OCI-LY1 (cell line): ENCODE measurements around the gene MET.

ENCODE experiments used
- EZH2 ChIP-seq: fragments of 200-600 bp; sonication (generic), shearing (Covaris generic); IDR thresholded peaks from 2 replicates; pipeline ENCODE4 v1.8.0; 2017; ENCODE audit warnings: borderline replicate concordance, mixed run types, mild to moderate bottlenecking, antibody characterized with exemption, low read length, moderate library complexity, mixed read lengths
- TF ChIP-seq, protein P1 (sequence below): fragments of 200-600 bp; sonication (generic), shearing (Covaris generic); IDR thresholded peaks from 2 replicates; pipeline ENCODE4 v1.5.1; 2017; ENCODE audit warnings: mild to moderate bottlenecking, antibody characterized with exemption, low read length, moderate library complexity, mixed read lengths

GRCh38 chr7:116705419-116705818 is 33.4 kb downstream of the MET start:
- TF ChIP-seq, protein P1, sequence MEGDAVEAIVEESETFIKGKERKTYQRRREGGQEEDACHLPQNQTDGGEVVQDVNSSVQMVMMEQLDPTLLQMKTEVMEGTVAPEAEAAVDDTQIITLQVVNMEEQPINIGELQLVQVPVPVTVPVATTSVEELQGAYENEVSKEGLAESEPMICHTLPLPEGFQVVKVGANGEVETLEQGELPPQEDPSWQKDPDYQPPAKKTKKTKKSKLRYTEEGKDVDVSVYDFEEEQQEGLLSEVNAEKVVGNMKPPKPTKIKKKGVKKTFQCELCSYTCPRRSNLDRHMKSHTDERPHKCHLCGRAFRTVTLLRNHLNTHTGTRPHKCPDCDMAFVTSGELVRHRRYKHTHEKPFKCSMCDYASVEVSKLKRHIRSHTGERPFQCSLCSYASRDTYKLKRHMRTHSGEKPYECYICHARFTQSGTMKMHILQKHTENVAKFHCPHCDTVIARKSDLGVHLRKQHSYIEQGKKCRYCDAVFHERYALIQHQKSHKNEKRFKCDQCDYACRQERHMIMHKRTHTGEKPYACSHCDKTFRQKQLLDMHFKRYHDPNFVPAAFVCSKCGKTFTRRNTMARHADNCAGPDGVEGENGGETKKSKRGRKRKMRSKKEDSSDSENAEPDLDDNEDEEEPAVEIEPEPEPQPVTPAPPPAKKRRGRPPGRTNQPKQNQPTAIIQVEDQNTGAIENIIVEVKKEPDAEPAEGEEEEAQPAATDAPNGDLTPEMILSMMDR: no peak
- TF ChIP-seq EZH2: no peak
